Thyroid gland (tissue), 4 donors: ENCODE data around the gene TLDC2.
"Not testable (repeated sequence)": the region's sequence is repeated elsewhere in the genome, so short reads cannot be mapped to it uniquely, and the experiment has no call there.

Experiments used
- CTCF ChIP-seq, 6 experiments: fragments of 200-600 bp in 3 of 6; fragments of 450-650 bp in 3 of 6; sonication (generic) in 3 of 6; IDR thresholded peaks; one replicate each; pipeline ENCODE4 v1.5.1; 2016 to 2019; ENCODE audit warnings: antibody characterized with exemption in 6 of 6, mild to moderate bottlenecking in 2 of 6, inconsistent platforms in 1 of 6, moderate library complexity in 1 of 6
- POLR2A ChIP-seq, 2 donors: fragments of 450-650 bp; IDR thresholded peaks; one replicate each; pipeline ENCODE4 v1.6.1; 2017; ENCODE audit warnings: antibody characterized with exemption in 2 of 2, mild to moderate bottlenecking in 2 of 2, moderate library complexity in 1 of 2

- not testable (repeated sequence) for TF ChIP-seq POLR2A, CTCF (IDR thresholded peaks at IDR 0.05)
Measured at GRCh38 chr20:36838376-36838775, 37.6 kb upstream of the TLDC2 start.
